ENCODE data around the gene RAB36. TPM values are rescaled to one million over a fixed set of nuclear protein-coding genes. Genes with fewer than 3 reads are reported as not detected.

The RAB36 gene
- total RNA-seq, 4 donors from 2014 or later, result 1.2 to 3.6 (median 1.8) TPM

GRCh38 chr22:23124611-23125511 lies 20.4 kb upstream of the RAB36 start:
- WGBS, 2 donors, result 75 to 78% methylated on average over 19 of the region's 19 CpGs
- H3K4me3 ChIP-seq (ENCODE audit: low read depth, poor library complexity, severe bottlenecking), result no peak overlapping the region
- no peak for DNase-seq (ENCODE audit: low spot score in 2 of 2)
- intact Hi-C loops (cut with DNase I; ENCODE audit: low total_unique reads), result loop anchor here (5.0 kb wide), 1 partner anchor 163 kb away; no protein-coding TSS in a partner anchor
- TF ChIP-seq POLR2A (IDR thresholded peaks at IDR 0.05), result no peak
- TF ChIP-seq CTCF (IDR thresholded peaks at IDR 0.05), result no peak

GRCh38 chr22:23125512-23126103 lies 19.7 kb upstream of the RAB36 start:
- 82 to 91% methylated on average over 18 of the region's 18 CpGs for WGBS, 2 donors
- intact Hi-C loops (cut with DNase I; ENCODE audit: low total_unique reads), result loop anchor here (5.0 kb wide), 1 partner anchor 163 kb away; no protein-coding TSS in a partner anchor
- no peak for TF ChIP-seq CTCF (IDR thresholded peaks at IDR 0.05)
- no peak for TF ChIP-seq POLR2A (IDR thresholded peaks at IDR 0.05)

DNA sequence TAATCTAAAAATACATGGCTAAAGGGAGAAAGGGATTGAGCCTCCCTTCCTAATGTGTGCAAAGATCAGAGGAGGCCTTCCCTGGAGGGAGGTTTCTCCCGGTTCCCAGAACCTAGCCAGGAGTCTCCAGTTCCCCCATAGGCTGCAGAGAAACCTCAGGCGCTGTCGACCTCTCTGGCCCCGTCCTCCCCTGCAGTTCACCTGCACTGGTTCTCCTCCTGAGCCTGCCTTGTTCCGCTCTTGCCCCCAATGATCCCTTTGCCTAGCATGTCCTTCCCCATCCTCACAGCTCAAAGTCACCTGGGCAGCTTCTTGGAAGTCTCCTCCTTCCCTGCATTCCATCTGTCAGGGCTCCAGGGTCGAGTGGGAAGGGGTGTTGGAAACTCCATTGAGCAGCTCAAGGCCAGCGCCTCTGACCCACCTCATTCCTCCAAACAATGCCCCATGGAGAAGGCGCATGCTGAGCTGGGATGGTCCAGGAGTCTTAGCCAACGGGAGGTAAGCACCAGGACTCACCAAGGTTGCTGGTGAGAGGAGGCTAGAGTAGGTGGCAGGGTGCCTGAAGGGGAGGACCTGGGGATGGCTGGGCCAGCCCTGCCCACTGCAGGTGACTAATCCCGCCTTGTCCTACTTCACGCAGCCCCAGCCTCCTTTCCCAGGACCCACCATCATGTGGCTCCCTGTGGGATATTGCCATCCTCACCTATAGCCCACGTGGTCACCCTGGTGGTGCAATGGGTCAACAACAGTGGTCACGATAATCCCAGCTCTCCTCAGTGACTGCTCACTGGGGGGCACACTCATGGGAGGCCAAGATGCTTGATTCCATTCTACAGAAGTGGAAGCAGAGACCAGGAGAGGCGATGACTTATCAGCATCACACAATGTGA lies 18.9 kb upstream of the RAB36 start:
- WGBS, 2 donors, result 76 to 82% methylated on average over 13 to 14 of the region's 14 CpGs
- DNase-seq (ENCODE audit: low spot score in 2 of 2), result no peak
- no peak overlapping the region for H3K4me3 ChIP-seq (ENCODE audit: low read depth, poor library complexity, severe bottlenecking)
- TF ChIP-seq POLR2A (IDR thresholded peaks at IDR 0.05) (no peak), CTCF (IDR thresholded peaks at IDR 0.05) (no peak)
- intact Hi-C loops (cut with DNase I; ENCODE audit: low total_unique reads), result loop anchor here (5.0 kb wide), 1 partner anchor 164 kb away; no protein-coding TSS in a partner anchor

More at GRCh38 chr22:23125512-23126103, 19.7 kb upstream of the RAB36 start:
- DNase-seq (ENCODE audit: low spot score in 2 of 2), result no peak
- no peak overlapping the region for H3K4me3 ChIP-seq (ENCODE audit: low read depth, poor library complexity, severe bottlenecking)

DNA sequence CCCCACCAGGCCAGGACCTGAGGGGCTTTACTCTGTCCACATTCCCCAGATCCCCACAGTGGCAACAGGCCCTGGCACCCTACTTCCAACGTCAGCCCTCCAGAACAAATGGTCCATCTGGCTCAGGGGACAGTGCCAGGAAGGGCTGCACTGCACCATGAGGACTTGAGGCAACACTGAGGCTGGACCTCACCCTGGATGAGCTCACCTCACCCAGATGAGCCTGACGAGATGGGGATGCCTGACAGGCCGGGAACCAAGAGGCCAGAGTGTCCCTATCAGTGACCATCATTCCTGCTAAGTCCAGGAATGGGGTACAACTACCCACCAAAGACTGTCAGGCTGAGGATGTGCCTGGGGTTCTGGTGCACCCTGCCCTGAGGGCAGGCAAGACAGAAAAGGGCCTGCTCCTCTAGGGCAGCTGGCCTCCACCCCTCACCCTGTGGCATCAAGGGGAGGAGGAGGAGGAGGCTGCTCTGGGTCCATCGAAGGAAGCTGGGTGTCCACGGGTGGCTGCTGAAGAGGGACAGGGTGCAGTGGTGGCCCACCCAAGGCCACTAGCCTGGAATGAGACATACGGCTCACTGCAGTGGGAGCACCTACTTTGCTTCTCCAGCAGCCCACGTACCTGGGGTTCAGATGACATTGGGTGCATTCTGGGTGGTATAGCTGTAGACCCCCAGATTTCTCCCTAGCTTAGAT lies 18.1 kb upstream of the RAB36 start:
- 77 to 95% methylated on average over 4 to 6 of the region's 7 CpGs for WGBS, 2 donors
- TF ChIP-seq POLR2A (IDR thresholded peaks at IDR 0.05) (no peak), CTCF (IDR thresholded peaks at IDR 0.05) (no peak)
- no peak for DNase-seq (ENCODE audit: low spot score in 2 of 2)

DNA sequence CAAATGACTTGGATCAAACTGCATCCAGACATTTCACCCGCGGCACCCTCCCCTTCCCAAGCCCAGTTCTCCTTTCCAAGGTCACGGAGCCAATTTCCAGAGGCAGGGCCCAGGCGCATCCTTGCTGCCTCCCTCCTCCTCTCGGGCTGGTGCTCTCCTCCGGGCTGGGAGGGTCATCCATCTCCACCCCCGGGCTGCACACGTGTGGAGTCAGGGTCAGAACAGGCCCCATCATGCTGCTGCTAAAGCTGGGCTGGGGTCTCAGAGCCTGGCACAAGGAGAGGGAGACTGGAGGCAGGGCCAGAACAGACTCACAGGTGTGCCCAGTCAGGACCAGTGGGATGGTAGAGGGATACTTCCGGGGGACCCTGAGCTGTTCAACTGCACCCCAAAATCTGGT lies 17.5 kb upstream of the RAB36 start:
- H3K4me3 ChIP-seq (ENCODE audit: low read depth, poor library complexity, severe bottlenecking), result no peak overlapping the region
- DNase-seq (ENCODE audit: low spot score in 2 of 2), result no peak
- TF ChIP-seq POLR2A (IDR thresholded peaks at IDR 0.05), result no peak
- TF ChIP-seq CTCF (IDR thresholded peaks at IDR 0.05), result no peak
- intact Hi-C loops (cut with DNase I; ENCODE audit: low total_unique reads), result loop anchor here (5.0 kb wide), 1 partner anchor 165 kb away; no protein-coding TSS in a partner anchor
- 36 to 64% methylated on average over 9 of the region's 9 CpGs for WGBS, 2 donors

More for the DNA sequence above, 18.1 kb upstream of the RAB36 start:
- intact Hi-C loops (cut with DNase I; ENCODE audit: low total_unique reads), result loop anchor here (5.0 kb wide), 1 partner anchor 165 kb away; no protein-coding TSS in a partner anchor
- H3K4me3 ChIP-seq (ENCODE audit: low read depth, poor library complexity, severe bottlenecking), result no peak overlapping the region

Data from lower leg skin (tissue), 4 donors.